Mesenchymal stem cell (in vitro differentiated cells and primary cell): ENCODE measurements around the gene ARMC9.

ENCODE experiments used
- DNase-seq: peaks from one replicate; pipeline ENCODE4 v3.0.0-alpha.2; 2013
- H2AFZ ChIP-seq: one replicate; pipeline ENCODE4 v1.6.1; 2013; ENCODE audit warnings: low read depth, mild to moderate bottlenecking, control low read depth, inconsistent platforms, low read length, moderate library complexity
- H2AK5ac ChIP-seq: 2 replicates; pipeline ENCODE4 v1.6.1; 2013; ENCODE audit warnings: low read length, moderate library complexity, mild to moderate bottlenecking, inconsistent platforms; ENCODE audit not compliant: severe bottlenecking
- H2BK120ac ChIP-seq: one replicate; pipeline ENCODE4 v1.6.1; 2013; ENCODE audit warnings: low read depth, mild to moderate bottlenecking, inconsistent platforms, low read length, moderate library complexity
- H2BK12ac ChIP-seq, 2 experiments: one replicate each; pipeline ENCODE4 v1.6.1; 2013; ENCODE audit warnings: inconsistent platforms in 2 of 2, low read length in 2 of 2, mild to moderate bottlenecking in 2 of 2, moderate library complexity in 2 of 2, control low read depth in 1 of 2
- H2BK15ac ChIP-seq: one replicate; pipeline ENCODE4 v1.6.1; 2013; ENCODE audit warnings: mild to moderate bottlenecking, low read depth, inconsistent platforms; ENCODE audit not compliant: poor library complexity, severe bottlenecking
- H2BK5ac ChIP-seq: 2 replicates; pipeline ENCODE4 v1.6.1; 2013; ENCODE audit warnings: low read depth, mild to moderate bottlenecking, low read length, control low read depth, inconsistent platforms; ENCODE audit not compliant: poor library complexity, severe bottlenecking
- H3K14ac ChIP-seq, 2 experiments: one replicate each; pipeline ENCODE4 v1.6.1; 2013; ENCODE audit warnings: inconsistent platforms in 2 of 2, low read length in 2 of 2, control low read depth in 1 of 2, mild to moderate bottlenecking in 1 of 2, moderate library complexity in 1 of 2
- H3K18ac ChIP-seq, 2 experiments: one replicate each; pipeline ENCODE4 v1.6.1; 2013; ENCODE audit warnings: inconsistent platforms in 2 of 2, low read length in 2 of 2, control low read depth in 1 of 2, low read depth in 1 of 2, mild to moderate bottlenecking in 1 of 2
- H3K23ac ChIP-seq, 2 experiments: one replicate each; pipeline ENCODE4 v1.6.1; 2013; ENCODE audit warnings: inconsistent platforms in 2 of 2, low read length in 2 of 2, mild to moderate bottlenecking in 2 of 2, moderate library complexity in 2 of 2, control low read depth in 1 of 2
- H3K27ac ChIP-seq: 2 replicates; pipeline ENCODE4 v1.5.1; 2013; ENCODE audit warnings: mild to moderate bottlenecking, moderate library complexity, low read length, control low read depth, inconsistent platforms; ENCODE audit not compliant: poor library complexity, severe bottlenecking
- H3K27me3 ChIP-seq, 2 experiments: 2 replicates each; pipeline versions ENCODE4 v1.6.1 to v1.7.0; 2013; ENCODE audit warnings: low read length in 2 of 2, mild to moderate bottlenecking in 2 of 2, moderate library complexity in 2 of 2, control low read depth in 1 of 2, inconsistent platforms in 1 of 2; ENCODE audit not compliant: control insufficient read depth in 1 of 2, insufficient read depth in 1 of 2
- H3K36me3 ChIP-seq, 2 experiments: 2 replicates each; pipeline versions ENCODE4 v1.6.1 to v1.7.0; 2013; ENCODE audit warnings: low read length in 2 of 2, control low read depth in 1 of 2, inconsistent platforms in 1 of 2, low read depth in 1 of 2, mild to moderate bottlenecking in 1 of 2; ENCODE audit not compliant: insufficient read depth in 2 of 2, control insufficient read depth in 1 of 2
- H3K4ac ChIP-seq, 2 experiments: one replicate each; pipeline ENCODE4 v1.6.1; 2013; ENCODE audit warnings: inconsistent platforms in 2 of 2, low read length in 2 of 2, mild to moderate bottlenecking in 2 of 2, moderate library complexity in 2 of 2, control low read depth in 1 of 2, low read depth in 1 of 2
- H3K4me1 ChIP-seq: 2 replicates; pipeline ENCODE4 v1.6.1; 2013; ENCODE audit warnings: low read depth, low read length, control low read depth; ENCODE audit not compliant: control insufficient read depth, insufficient read depth
- H3K4me2 ChIP-seq: 2 replicates; pipeline ENCODE4 v1.6.1; 2013; ENCODE audit warnings: low read length, mild to moderate bottlenecking, inconsistent platforms; ENCODE audit not compliant: poor library complexity, severe bottlenecking
- H3K4me3 ChIP-seq, 2 experiments: 2 replicates each; pipeline versions ENCODE4 v1.5.1 to v1.7.0; 2013; ENCODE audit warnings: low read length in 2 of 2, mild to moderate bottlenecking in 2 of 2, control low read depth in 1 of 2, low read depth in 1 of 2; ENCODE audit not compliant: insufficient read depth in 1 of 2
- H3K79me1 ChIP-seq: replicated peaks from 2 replicates; pipeline ENCODE4 v1.6.1; 2013; ENCODE audit warnings: mild to moderate bottlenecking, control low read depth, low read length, inconsistent platforms; ENCODE audit not compliant: poor library complexity, severe bottlenecking
- H3K9ac ChIP-seq: 2 replicates; pipeline ENCODE4 v1.7.0; 2013; ENCODE audit warnings: mild to moderate bottlenecking, low read length, moderate library complexity
- H3K9me3 ChIP-seq: 2 replicates; pipeline ENCODE4 v1.7.0; 2013; ENCODE audit warnings: mild to moderate bottlenecking, low read length; ENCODE audit not compliant: control insufficient read depth
- H4K8ac ChIP-seq: one replicate; pipeline ENCODE4 v1.6.1; 2013; ENCODE audit warnings: inconsistent platforms, mild to moderate bottlenecking, low read length, moderate library complexity
- H4K91ac ChIP-seq: one replicate; pipeline ENCODE4 v1.6.1; 2013; ENCODE audit warnings: mild to moderate bottlenecking, low read length, inconsistent platforms
- WGBS: methylation state at CpG from one replicate; pipeline ENCODE4 v1.1.7; 2013; ENCODE audit warnings: mixed read lengths; 5-methylcytosine and 5-hydroxymethylcytosine counted together

ARMC9 gene

GRCh38 chr2:231393149-231394131, 195.0 kb downstream of the ARMC9 start:
- peaks cover 11 to 65% of the 10 kb centered on the region in 2 experiments for H3K27me3 ChIP-seq
- no peak overlapping the region for H4K8ac ChIP-seq
- H3K4me2 ChIP-seq: no peak overlapping the region
- H3K79me1 ChIP-seq: no peaks in the 10 kb centered on the region
- peak overlapping the region; percentile 59 for H2AK5ac ChIP-seq
- peaks cover 29% of the 10 kb centered on the region for H3K4me1 ChIP-seq
- no peak overlapping the region for H2BK15ac ChIP-seq
- no peak overlapping the region for H2BK5ac ChIP-seq
- no peak overlapping the region for H2BK12ac ChIP-seq
- no peak overlapping the region for H3K23ac ChIP-seq
- no peak overlapping the region for H3K9ac ChIP-seq
- 90% methylated on average over 17 of the region's 17 CpGs for WGBS
- no peak overlapping the region for H3K18ac ChIP-seq
- no peak overlapping the region for H2AFZ ChIP-seq
- no peak overlapping the region for H3K4ac ChIP-seq
- no peak overlapping the region for H2BK120ac ChIP-seq
- no peak overlapping the region for H3K14ac ChIP-seq
- peaks cover 0 to 13% of the 10 kb centered on the region in 2 experiments for H3K36me3 ChIP-seq
- H4K91ac ChIP-seq: no peak overlapping the region
- DNase-seq: no peak
- no peak overlapping the region for H3K27ac ChIP-seq
- H3K4me3 ChIP-seq: no peak overlapping the region
- H3K9me3 ChIP-seq: no peaks in the 10 kb centered on the region

DNA sequence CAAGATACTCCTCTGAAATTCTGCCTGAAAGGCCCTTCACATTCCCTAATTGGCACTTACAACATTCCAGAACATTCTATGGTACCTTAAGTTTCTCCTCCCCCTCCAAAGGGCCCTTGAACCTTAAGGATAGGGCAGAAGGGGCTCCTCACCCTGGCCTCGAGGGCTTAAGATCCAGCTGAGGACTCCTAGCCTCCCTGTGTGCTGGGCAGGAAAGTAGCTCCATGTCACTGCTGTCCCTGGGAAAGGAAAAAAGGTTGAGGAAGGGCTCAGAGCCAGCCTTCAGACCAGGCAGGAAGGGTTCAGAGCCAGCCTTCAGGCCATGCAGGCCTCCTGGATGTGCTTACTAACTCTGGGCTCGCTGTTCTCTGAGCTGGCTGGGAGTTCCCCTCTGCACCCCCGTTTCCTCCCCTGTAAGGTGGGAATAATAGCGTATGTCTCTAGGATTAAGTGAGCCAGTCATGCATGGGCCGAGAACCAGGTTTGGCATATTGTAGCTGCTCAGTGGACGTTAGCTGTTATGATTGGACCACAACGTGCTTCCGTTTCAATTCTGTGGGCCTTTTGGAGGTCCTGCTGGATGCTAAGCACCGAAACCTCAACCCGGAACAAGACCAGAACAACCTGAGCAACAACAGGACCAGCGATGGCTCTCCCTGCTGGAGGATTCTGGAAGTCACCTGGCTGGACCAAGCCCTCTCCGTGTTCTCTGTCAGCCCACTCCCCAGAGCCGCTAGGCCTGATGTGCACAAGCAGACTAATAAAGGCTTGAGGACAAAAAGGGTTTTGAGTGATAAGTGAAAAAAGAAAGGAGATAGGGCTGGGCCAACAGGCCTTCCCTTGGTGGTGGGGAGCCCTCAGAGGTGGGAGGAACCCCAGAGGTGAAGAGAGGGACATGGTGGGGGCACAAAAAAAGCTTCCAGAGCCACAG, 196.0 kb downstream of the ARMC9 start:
- H3K4ac ChIP-seq: no peak overlapping the region
- H3K14ac ChIP-seq: no peak overlapping the region
- 84% methylated on average over 13 of the region's 13 CpGs for WGBS
- peaks cover 11 to 65% of the 10 kb centered on the region in 2 experiments for H3K27me3 ChIP-seq
- H3K9ac ChIP-seq: no peak overlapping the region
- H3K9me3 ChIP-seq: no peaks in the 10 kb centered on the region
- H2BK15ac ChIP-seq: peak overlapping the region; percentile 60
- no peak overlapping the region for H4K91ac ChIP-seq
- no peak for DNase-seq
- H4K8ac ChIP-seq: no peak overlapping the region
- H2BK12ac ChIP-seq: no peak overlapping the region
- peak overlapping the region; percentile 83 for H2AK5ac ChIP-seq
- H2AFZ ChIP-seq: no peak overlapping the region
- no peak overlapping the region for H3K4me2 ChIP-seq
- no peak overlapping the region for H3K23ac ChIP-seq
- H2BK5ac ChIP-seq: no peak overlapping the region
- H3K79me1 ChIP-seq: no peaks in the 10 kb centered on the region
- H3K27ac ChIP-seq: no peak overlapping the region
- no peak overlapping the region for H2BK120ac ChIP-seq
- no peak overlapping the region for H3K4me3 ChIP-seq
- H3K4me1 ChIP-seq: peaks cover 21% of the 10 kb centered on the region
- no peak overlapping the region for H3K18ac ChIP-seq
- peaks cover 0 to 22% of the 10 kb centered on the region in 2 experiments for H3K36me3 ChIP-seq

GRCh38 chr2:231395188-231396057, 197.0 kb downstream of the ARMC9 start, which contains the start of gene B3GNT7:
B3GNT7 (plus strand) TSS chr2:231395710; CDS start chr2:231395804, 94 bp downstream.
- peak within 1 kb of the TSS; percentile 83 for H2AK5ac ChIP-seq
- H3K4me1 ChIP-seq: peaks cover 26% of the 10 kb centered on the region
- no peak within 1 kb of the TSS for H2BK5ac ChIP-seq
- no peak within 1 kb of the TSS for H4K91ac ChIP-seq
- no peak within 1 kb of the TSS for H3K27ac ChIP-seq
- peak within 1 kb of the TSS; percentile 71 for H3K4me2 ChIP-seq
- peaks cover 11 to 69% of the 10 kb centered on the region in 2 experiments for H3K27me3 ChIP-seq
- no peak within 1 kb of the TSS for H3K23ac ChIP-seq
- 27% methylated on average over 18 of the region's 95 CpGs for WGBS
- no peaks in the 10 kb centered on the region for H3K79me1 ChIP-seq
- DNase-seq: no peak
- H3K36me3 ChIP-seq: peaks cover 0 to 20% of the 10 kb centered on the region in 2 experiments
- H2BK120ac ChIP-seq: no peak within 1 kb of the TSS
- peak within 1 kb of the TSS; percentile 60 for H2BK15ac ChIP-seq
- no peaks in the 10 kb centered on the region for H3K9me3 ChIP-seq
- no peak within 1 kb of the TSS for H2BK12ac ChIP-seq
- no peak within 1 kb of the TSS for H4K8ac ChIP-seq
- H3K4me3 ChIP-seq: peak within 1 kb of the TSS in 1 of 2 experiments; percentile 56
- H3K9ac ChIP-seq: no peak within 1 kb of the TSS
- peak within 1 kb of the TSS in 1 of 2 experiments; percentile 21 for H3K4ac ChIP-seq
- no peak within 1 kb of the TSS for H3K18ac ChIP-seq
- H3K14ac ChIP-seq: no peak within 1 kb of the TSS
- no peak within 1 kb of the TSS for H2AFZ ChIP-seq
